ENCODE measurements around the gene POLR1A. TPM values are rescaled to one million over a fixed set of nuclear protein-coding genes. Genes with fewer than 3 reads are reported as not detected.

POLR1A gene
- polyA plus RNA-seq, 1 donor from 2014 or later, result 2.7 TPM

- peaks cover 15% of the 10 kb centered on the region for H3K36me3 Mint-ChIP-seq
These were observed 48.9 kb downstream of the POLR1A start for GRCh38 chr2:86056590-86057331.

GRCh38 chr2:86055314-86055713 is 50.4 kb downstream of the POLR1A start:
- H3K4me3 Mint-ChIP-seq, result no peak overlapping the region
- H3K27me3 Mint-ChIP-seq, result no peaks in the 10 kb centered on the region
- H3K36me3 Mint-ChIP-seq, result peaks cover 7% of the 10 kb centered on the region
- H3K9me3 Mint-ChIP-seq, result no peaks in the 10 kb centered on the region
- no peak overlapping the region for H3K27ac Mint-ChIP-seq
- peaks cover 0 to 2% (median 0%) of the 10 kb centered on the region in 3 donors for H3K4me1 Mint-ChIP-seq

More at GRCh38 chr2:86056590-86057331, 48.9 kb downstream of the POLR1A start:
- Mint-ChIP-seq H3K9me3 (no peaks in the 10 kb centered on the region), H3K27ac (no peak overlapping the region), H3K27me3 (no peaks in the 10 kb centered on the region), H3K4me3 (no peak overlapping the region), H3K4me1 (peaks cover 0 to 2% (median 0%) of the 10 kb centered on the region in 3 donors)

GRCh38 chr2:86054535-86055082 is 51.1 kb downstream of the POLR1A start:
- H3K27ac Mint-ChIP-seq, result no peak overlapping the region
- no peaks in the 10 kb centered on the region for H3K27me3 Mint-ChIP-seq
- peaks cover 7% of the 10 kb centered on the region for H3K36me3 Mint-ChIP-seq
- no peaks in the 10 kb centered on the region for H3K9me3 Mint-ChIP-seq
- H3K4me1 Mint-ChIP-seq, result peaks cover 0 to 2% (median 0%) of the 10 kb centered on the region in 3 donors
- no peak overlapping the region for H3K4me3 Mint-ChIP-seq

GRCh38 chr2:86053166-86053565 is 52.5 kb downstream of the POLR1A start:
- H3K36me3 Mint-ChIP-seq, result peaks cover 9% of the 10 kb centered on the region

GRCh38 chr2:86052676-86053075 is 53.0 kb downstream of the POLR1A start:
- Mint-ChIP-seq H3K27me3 (no peaks in the 10 kb centered on the region), H3K27ac (no peak overlapping the region), H3K36me3 (peaks cover 9% of the 10 kb centered on the region), H3K4me1 (peaks cover 0 to 2% (median 0%) of the 10 kb centered on the region in 3 donors), H3K4me3 (no peak overlapping the region), H3K9me3 (no peaks in the 10 kb centered on the region)

More at GRCh38 chr2:86053166-86053565, 52.5 kb downstream of the POLR1A start:
- Mint-ChIP-seq H3K9me3 (no peaks in the 10 kb centered on the region), H3K27ac (no peak overlapping the region), H3K4me1 (peaks cover 0 to 2% (median 0%) of the 10 kb centered on the region in 3 donors), H3K27me3 (no peaks in the 10 kb centered on the region), H3K4me3 (no peak overlapping the region)

- H3K9me3 Mint-ChIP-seq, result no peaks in the 10 kb centered on the region
- H3K27me3 Mint-ChIP-seq, result no peaks in the 10 kb centered on the region
- peaks cover 0 to 2% (median 0%) of the 10 kb centered on the region in 3 donors for H3K4me1 Mint-ChIP-seq
- H3K36me3 Mint-ChIP-seq, result peaks cover 9% of the 10 kb centered on the region
- no peak overlapping the region for H3K4me3 Mint-ChIP-seq
- H3K27ac Mint-ChIP-seq, result no peak overlapping the region
These were observed 53.4 kb downstream of the POLR1A start for GRCh38 chr2:86052265-86052664.

GRCh38 chr2:86050301-86050700 is 55.4 kb downstream of the POLR1A start:
- Mint-ChIP-seq H3K36me3 (peaks cover 5% of the 10 kb centered on the region), H3K27me3 (no peaks in the 10 kb centered on the region), H3K4me3 (no peak overlapping the region), H3K27ac (no peak overlapping the region), H3K4me1 (no peaks in the 10 kb centered on the region), H3K9me3 (no peaks in the 10 kb centered on the region)

- H3K36me3 Mint-ChIP-seq, result peaks cover 8% of the 10 kb centered on the region
These were observed 56.2 kb downstream of the POLR1A start for GRCh38 chr2:86049529-86049928.

GRCh38 chr2:86048888-86049287 is 56.8 kb downstream of the POLR1A start:
- Mint-ChIP-seq H3K4me1 (no peaks in the 10 kb centered on the region), H3K36me3 (peaks cover 8% of the 10 kb centered on the region), H3K4me3 (no peak overlapping the region), H3K27me3 (no peaks in the 10 kb centered on the region), H3K27ac (no peak overlapping the region), H3K9me3 (no peaks in the 10 kb centered on the region)

More at GRCh38 chr2:86049529-86049928, 56.2 kb downstream of the POLR1A start:
- H3K4me1 Mint-ChIP-seq, result no peaks in the 10 kb centered on the region
- no peak overlapping the region for H3K27ac Mint-ChIP-seq
- H3K9me3 Mint-ChIP-seq, result no peaks in the 10 kb centered on the region
- H3K27me3 Mint-ChIP-seq, result no peaks in the 10 kb centered on the region
- no peak overlapping the region for H3K4me3 Mint-ChIP-seq

GRCh38 chr2:86048383-86048701 is 57.3 kb downstream of the POLR1A start:
- Mint-ChIP-seq H3K4me1 (no peaks in the 10 kb centered on the region), H3K36me3 (peaks cover 10% of the 10 kb centered on the region), H3K9me3 (no peaks in the 10 kb centered on the region), H3K27ac (no peak overlapping the region), H3K27me3 (no peaks in the 10 kb centered on the region), H3K4me3 (no peak overlapping the region)

- no peaks in the 10 kb centered on the region for H3K9me3 Mint-ChIP-seq
- no peak overlapping the region for H3K27ac Mint-ChIP-seq
- no peak overlapping the region for H3K4me3 Mint-ChIP-seq
- no peaks in the 10 kb centered on the region for H3K27me3 Mint-ChIP-seq
- H3K36me3 Mint-ChIP-seq, result peaks cover 10% of the 10 kb centered on the region
- H3K4me1 Mint-ChIP-seq, result no peaks in the 10 kb centered on the region
These were observed 57.9 kb downstream of the POLR1A start for GRCh38 chr2:86047575-86048382.

GRCh38 chr2:86045541-86045940 is 60.1 kb downstream of the POLR1A start:
- H3K27me3 Mint-ChIP-seq, result no peaks in the 10 kb centered on the region
- no peak overlapping the region for H3K27ac Mint-ChIP-seq
- H3K4me3 Mint-ChIP-seq, result no peak overlapping the region
- H3K9me3 Mint-ChIP-seq, result no peaks in the 10 kb centered on the region
- H3K36me3 Mint-ChIP-seq, result peaks cover 8% of the 10 kb centered on the region
- peaks cover 4 to 5% (median 4%) of the 10 kb centered on the region in 3 donors for H3K4me1 Mint-ChIP-seq

GRCh38 chr2:86044614-86045013 is 61.1 kb downstream of the POLR1A start:
- Mint-ChIP-seq H3K4me3 (peak overlapping the region in 1 of 4 donors; percentile 34), H3K4me1 (peaks cover 4 to 5% (median 5%) of the 10 kb centered on the region in 3 donors), H3K36me3 (peaks cover 8% of the 10 kb centered on the region), H3K27ac (peak overlapping the region in 1 of 3 donors; percentile 58), H3K27me3 (no peaks in the 10 kb centered on the region), H3K9me3 (no peaks in the 10 kb centered on the region)

GRCh38 chr2:86044045-86044444 is 61.6 kb downstream of the POLR1A start:
- Mint-ChIP-seq H3K9me3 (no peaks in the 10 kb centered on the region), H3K27ac (no peak overlapping the region), H3K27me3 (no peaks in the 10 kb centered on the region), H3K36me3 (peaks cover 7% of the 10 kb centered on the region), H3K4me1 (peaks cover 8 to 10% (median 9%) of the 10 kb centered on the region in 3 donors), H3K4me3 (no peak overlapping the region)
